Measurements from ENCODE around the gene SBK1.

Gene SBK1

GRCh38 chr16:28307936-28308335 lies 15.6 kb downstream of the SBK1 start:
- no peak overlapping the region for H3K4me2 ChIP-seq (ENCODE audit: low read depth, low read length)
- no peaks in the 10 kb centered on the region for H3K79me2 ChIP-seq (ENCODE audit: low read length)
- peaks cover 66% of the 10 kb centered on the region for H3K27me3 ChIP-seq (replicated peaks; ENCODE audit: insufficient read depth, low read length)
- H3K9me3 ChIP-seq (replicated peaks; ENCODE audit: insufficient read depth, low read length) = no peaks in the 10 kb centered on the region
- no peaks in the 10 kb centered on the region for H3F3A ChIP-seq (ENCODE audit: insufficient read depth, low read length)
- H3K4me1 ChIP-seq (ENCODE audit: low read length) = no peaks in the 10 kb centered on the region
- H2AFZ ChIP-seq (ENCODE audit: low read length) = no peak overlapping the region
- H3K9me2 ChIP-seq (replicated peaks; ENCODE audit: insufficient read depth, low read length) = no peaks in the 10 kb centered on the region
- H4K20me1 ChIP-seq (ENCODE audit: insufficient read depth, low read length) = no peaks in the 10 kb centered on the region
- no peak for TF ChIP-seq EZH2 (optimal IDR thresholded peaks at IDR 0.05; ENCODE audit: low read depth, low read length)
- no peak for DNase-seq
- H3K36me3 ChIP-seq (replicated peaks; ENCODE audit: insufficient read depth, low read length) = no peaks in the 10 kb centered on the region
- H3K9ac ChIP-seq (ENCODE audit: low read length) = no peak overlapping the region
- no peak overlapping the region for H3K27ac ChIP-seq (ENCODE audit: low read length)
- H3K4me3 ChIP-seq (ENCODE audit: low read length) = no peak overlapping the region

- Histone ChIP-seq H3F3A (ENCODE audit: insufficient read depth, low read length) (no peaks in the 10 kb centered on the region), H3K9ac (ENCODE audit: low read length) (no peak overlapping the region), H3K4me3 (ENCODE audit: low read length) (no peak overlapping the region), H3K4me2 (ENCODE audit: low read depth, low read length) (no peak overlapping the region), H2AFZ (ENCODE audit: low read length) (no peak overlapping the region), H3K27me3 (replicated peaks; ENCODE audit: insufficient read depth, low read length) (peaks cover 70% of the 10 kb centered on the region), H3K4me1 (ENCODE audit: low read length) (no peaks in the 10 kb centered on the region), H3K27ac (ENCODE audit: low read length) (no peak overlapping the region), H3K79me2 (ENCODE audit: low read length) (no peaks in the 10 kb centered on the region), H3K36me3 (replicated peaks; ENCODE audit: insufficient read depth, low read length) (no peaks in the 10 kb centered on the region), H3K9me2 (replicated peaks; ENCODE audit: insufficient read depth, low read length) (no peaks in the 10 kb centered on the region), H3K9me3 (replicated peaks; ENCODE audit: insufficient read depth, low read length) (no peaks in the 10 kb centered on the region), H4K20me1 (ENCODE audit: insufficient read depth, low read length) (no peaks in the 10 kb centered on the region)
- TF ChIP-seq EZH2 (optimal IDR thresholded peaks at IDR 0.05; ENCODE audit: low read depth, low read length) (no peak), EZH2phosphoT487 (IDR thresholded peaks at IDR 0.05; ENCODE audit: low read length) (no peak)
- TF ChIP-seq, protein P1, sequence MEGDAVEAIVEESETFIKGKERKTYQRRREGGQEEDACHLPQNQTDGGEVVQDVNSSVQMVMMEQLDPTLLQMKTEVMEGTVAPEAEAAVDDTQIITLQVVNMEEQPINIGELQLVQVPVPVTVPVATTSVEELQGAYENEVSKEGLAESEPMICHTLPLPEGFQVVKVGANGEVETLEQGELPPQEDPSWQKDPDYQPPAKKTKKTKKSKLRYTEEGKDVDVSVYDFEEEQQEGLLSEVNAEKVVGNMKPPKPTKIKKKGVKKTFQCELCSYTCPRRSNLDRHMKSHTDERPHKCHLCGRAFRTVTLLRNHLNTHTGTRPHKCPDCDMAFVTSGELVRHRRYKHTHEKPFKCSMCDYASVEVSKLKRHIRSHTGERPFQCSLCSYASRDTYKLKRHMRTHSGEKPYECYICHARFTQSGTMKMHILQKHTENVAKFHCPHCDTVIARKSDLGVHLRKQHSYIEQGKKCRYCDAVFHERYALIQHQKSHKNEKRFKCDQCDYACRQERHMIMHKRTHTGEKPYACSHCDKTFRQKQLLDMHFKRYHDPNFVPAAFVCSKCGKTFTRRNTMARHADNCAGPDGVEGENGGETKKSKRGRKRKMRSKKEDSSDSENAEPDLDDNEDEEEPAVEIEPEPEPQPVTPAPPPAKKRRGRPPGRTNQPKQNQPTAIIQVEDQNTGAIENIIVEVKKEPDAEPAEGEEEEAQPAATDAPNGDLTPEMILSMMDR (IDR thresholded peaks at IDR 0.05; ENCODE audit: low read length) = no peak
- DNase-seq = no peak
Measured at GRCh38 chr16:28308794-28309584, 16.7 kb downstream of the SBK1 start.

- H3F3A ChIP-seq (ENCODE audit: insufficient read depth, low read length) = no peaks in the 10 kb centered on the region
- no peaks in the 10 kb centered on the region for H3K9me2 ChIP-seq (replicated peaks; ENCODE audit: insufficient read depth, low read length)
- no peaks in the 10 kb centered on the region for H3K9me3 ChIP-seq (replicated peaks; ENCODE audit: insufficient read depth, low read length)
- no peak for DNase-seq
- peaks cover 77% of the 10 kb centered on the region for H3K27me3 ChIP-seq (replicated peaks; ENCODE audit: insufficient read depth, low read length)
- no peaks in the 10 kb centered on the region for H3K36me3 ChIP-seq (replicated peaks; ENCODE audit: insufficient read depth, low read length)
- no peak overlapping the region for H3K4me2 ChIP-seq (ENCODE audit: low read depth, low read length)
- H4K20me1 ChIP-seq (ENCODE audit: insufficient read depth, low read length) = no peaks in the 10 kb centered on the region
- no peak overlapping the region for H3K27ac ChIP-seq (ENCODE audit: low read length)
- H3K4me3 ChIP-seq (ENCODE audit: low read length) = no peak overlapping the region
- H3K79me2 ChIP-seq (ENCODE audit: low read length) = no peaks in the 10 kb centered on the region
- no peak for TF ChIP-seq EZH2 (optimal IDR thresholded peaks at IDR 0.05; ENCODE audit: low read depth, low read length)
- no peak for TF ChIP-seq EZH2phosphoT487 (IDR thresholded peaks at IDR 0.05; ENCODE audit: low read length)
- TF ChIP-seq, protein P1 (IDR thresholded peaks at IDR 0.05; ENCODE audit: low read length) = no peak
- no peak overlapping the region for H3K9ac ChIP-seq (ENCODE audit: low read length)
- no peak overlapping the region for H2AFZ ChIP-seq (ENCODE audit: low read length)
- no peaks in the 10 kb centered on the region for H3K4me1 ChIP-seq (ENCODE audit: low read length)
Measured at GRCh38 chr16:28309811-28310311, 17.5 kb downstream of the SBK1 start.

- no peak overlapping the region for H3K4me3 ChIP-seq (ENCODE audit: low read length)
- H3K9ac ChIP-seq (ENCODE audit: low read length) = no peak overlapping the region
- no peak for TF ChIP-seq EZH2phosphoT487 (IDR thresholded peaks at IDR 0.05; ENCODE audit: low read length)
- no peak for TF ChIP-seq EZH2 (optimal IDR thresholded peaks at IDR 0.05; ENCODE audit: low read depth, low read length)
- TF ChIP-seq, protein P1 (IDR thresholded peaks at IDR 0.05; ENCODE audit: low read length) = no peak
- DNase-seq = no peak
- no peaks in the 10 kb centered on the region for H4K20me1 ChIP-seq (ENCODE audit: insufficient read depth, low read length)
- peaks cover 81% of the 10 kb centered on the region for H3K27me3 ChIP-seq (replicated peaks; ENCODE audit: insufficient read depth, low read length)
- H3F3A ChIP-seq (ENCODE audit: insufficient read depth, low read length) = no peaks in the 10 kb centered on the region
- no peaks in the 10 kb centered on the region for H3K9me2 ChIP-seq (replicated peaks; ENCODE audit: insufficient read depth, low read length)
- no peak overlapping the region for H3K27ac ChIP-seq (ENCODE audit: low read length)
- no peak overlapping the region for H2AFZ ChIP-seq (ENCODE audit: low read length)
- no peaks in the 10 kb centered on the region for H3K9me3 ChIP-seq (replicated peaks; ENCODE audit: insufficient read depth, low read length)
- H3K79me2 ChIP-seq (ENCODE audit: low read length) = no peaks in the 10 kb centered on the region
- no peak overlapping the region for H3K4me2 ChIP-seq (ENCODE audit: low read depth, low read length)
- H3K4me1 ChIP-seq (ENCODE audit: low read length) = no peaks in the 10 kb centered on the region
- no peaks in the 10 kb centered on the region for H3K36me3 ChIP-seq (replicated peaks; ENCODE audit: insufficient read depth, low read length)
Measured at GRCh38 chr16:28310796-28311195, 18.5 kb downstream of the SBK1 start.

All from MM.1S (cell line).